ENCODE measurements around the gene FAM50A. TPM values are rescaled to one million over a fixed set of nuclear protein-coding genes. Genes with fewer than 3 reads are reported as not detected.

FAM50A gene
- total RNA-seq, 6 experiments from 2014 or later, result 77.3 to 103 (median 86.9) TPM

GRCh38 chrX:154472685-154473632 lies 29.0 kb downstream of the FAM50A start:
- Mint-ChIP-seq H3K27me3 (ENCODE audit: insufficient read depth) (peaks cover 2% of the 10 kb centered on the region), H3K4me3 (no peak overlapping the region), H3K9me3 (no peaks in the 10 kb centered on the region), H3K4me1 (ENCODE audit: low read depth) (no peaks in the 10 kb centered on the region), H3K36me3 (ENCODE audit: low read depth) (peaks cover 6% of the 10 kb centered on the region; the same call in 1 of the 2 replicates), H3K27ac (peak overlapping the region; percentile 33; the same call in 1 of the 2 replicates)
- TF ChIP-seq, protein P1, sequence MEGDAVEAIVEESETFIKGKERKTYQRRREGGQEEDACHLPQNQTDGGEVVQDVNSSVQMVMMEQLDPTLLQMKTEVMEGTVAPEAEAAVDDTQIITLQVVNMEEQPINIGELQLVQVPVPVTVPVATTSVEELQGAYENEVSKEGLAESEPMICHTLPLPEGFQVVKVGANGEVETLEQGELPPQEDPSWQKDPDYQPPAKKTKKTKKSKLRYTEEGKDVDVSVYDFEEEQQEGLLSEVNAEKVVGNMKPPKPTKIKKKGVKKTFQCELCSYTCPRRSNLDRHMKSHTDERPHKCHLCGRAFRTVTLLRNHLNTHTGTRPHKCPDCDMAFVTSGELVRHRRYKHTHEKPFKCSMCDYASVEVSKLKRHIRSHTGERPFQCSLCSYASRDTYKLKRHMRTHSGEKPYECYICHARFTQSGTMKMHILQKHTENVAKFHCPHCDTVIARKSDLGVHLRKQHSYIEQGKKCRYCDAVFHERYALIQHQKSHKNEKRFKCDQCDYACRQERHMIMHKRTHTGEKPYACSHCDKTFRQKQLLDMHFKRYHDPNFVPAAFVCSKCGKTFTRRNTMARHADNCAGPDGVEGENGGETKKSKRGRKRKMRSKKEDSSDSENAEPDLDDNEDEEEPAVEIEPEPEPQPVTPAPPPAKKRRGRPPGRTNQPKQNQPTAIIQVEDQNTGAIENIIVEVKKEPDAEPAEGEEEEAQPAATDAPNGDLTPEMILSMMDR (IDR thresholded peaks at IDR 0.05), result no peak
- no peak for DNase-seq

GRCh38 chrX:154473683-154474082 lies 29.7 kb downstream of the FAM50A start:
- Mint-ChIP-seq H3K4me3 (no peak overlapping the region), H3K27me3 (ENCODE audit: insufficient read depth) (peaks cover 2% of the 10 kb centered on the region), H3K27ac (no peak overlapping the region), H3K36me3 (ENCODE audit: low read depth) (peaks cover 6% of the 10 kb centered on the region; the same call in 1 of the 2 replicates), H3K9me3 (no peaks in the 10 kb centered on the region), H3K4me1 (ENCODE audit: low read depth) (no peaks in the 10 kb centered on the region)
- no peak for DNase-seq
- TF ChIP-seq, protein P1 (IDR thresholded peaks at IDR 0.05), result no peak

- no peaks in the 10 kb centered on the region for H3K4me1 Mint-ChIP-seq (ENCODE audit: low read depth)
- H3K27ac Mint-ChIP-seq, result peak overlapping the region; percentile 31; the same call in 1 of the 2 replicates
- H3K27me3 Mint-ChIP-seq (ENCODE audit: insufficient read depth), result peaks cover 2% of the 10 kb centered on the region
- no peaks in the 10 kb centered on the region for H3K9me3 Mint-ChIP-seq
- H3K36me3 Mint-ChIP-seq (ENCODE audit: low read depth), result peaks cover 6% of the 10 kb centered on the region; the same call in 1 of the 2 replicates
- DNase-seq, result no peak
- TF ChIP-seq, protein P1 (IDR thresholded peaks at IDR 0.05), result no peak
- no peak overlapping the region for H3K4me3 Mint-ChIP-seq
Measured at GRCh38 chrX:154476821-154477220, 32.9 kb downstream of the FAM50A start.

- H3K27me3 Mint-ChIP-seq (ENCODE audit: insufficient read depth), result peaks cover 2% of the 10 kb centered on the region
- H3K4me1 Mint-ChIP-seq (ENCODE audit: low read depth), result no peaks in the 10 kb centered on the region
- DNase-seq, result no peak
- peaks cover 6% of the 10 kb centered on the region; the same call in 1 of the 2 replicates for H3K36me3 Mint-ChIP-seq (ENCODE audit: low read depth)
- peak overlapping the region; percentile 84 for H3K4me3 Mint-ChIP-seq
- H3K9me3 Mint-ChIP-seq, result no peaks in the 10 kb centered on the region
- H3K27ac Mint-ChIP-seq, result peak overlapping the region; percentile 45
- TF ChIP-seq, protein P1 (IDR thresholded peaks at IDR 0.05), result no peak
Measured at GRCh38 chrX:154477891-154478477, 34.0 kb downstream of the FAM50A start.

DNA sequence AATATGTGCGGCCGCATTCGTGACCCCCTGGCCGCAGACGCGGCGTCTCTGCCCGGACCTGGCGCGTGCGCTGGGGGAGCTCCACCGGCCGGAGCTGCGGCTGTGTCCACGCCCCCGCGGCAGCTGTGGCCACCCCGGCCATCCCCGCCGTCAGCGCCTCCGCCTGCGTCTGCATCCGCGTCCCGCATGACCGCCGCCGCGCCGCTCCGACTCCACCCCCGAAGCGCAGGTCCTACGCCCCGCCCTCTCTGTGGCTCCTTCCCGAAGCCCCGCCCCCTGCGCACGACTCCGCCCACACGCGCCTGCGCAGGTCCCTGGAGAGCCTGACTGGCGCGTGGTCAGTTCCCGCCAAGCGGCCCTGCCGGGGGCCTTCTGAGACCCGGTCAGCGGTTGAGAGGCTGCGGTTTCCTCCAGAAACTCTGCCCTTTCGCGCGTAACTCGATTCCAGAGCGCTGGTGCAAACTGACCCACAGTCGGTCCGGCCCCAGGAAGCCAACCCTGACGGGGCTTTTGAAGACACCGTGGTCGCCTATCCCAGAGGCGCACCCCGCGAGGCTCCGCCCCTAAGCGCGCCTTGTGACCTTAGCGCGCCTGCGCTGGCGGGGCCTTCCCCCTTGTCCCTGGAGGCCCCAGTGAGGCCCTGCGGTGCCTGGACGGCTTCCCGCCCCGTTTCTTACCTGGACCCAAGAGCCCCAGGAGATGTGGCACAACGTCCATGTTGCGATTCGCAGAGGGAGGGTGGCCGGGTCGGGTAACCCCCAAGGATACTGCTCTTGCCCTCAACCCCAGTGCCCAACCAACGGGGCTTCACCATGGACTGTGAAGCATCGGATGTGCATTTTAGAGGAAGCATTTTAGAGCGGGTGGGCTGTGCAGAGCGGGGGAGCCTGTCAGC lies 35.0 kb downstream of the FAM50A start, which contains the start of gene LAGE3:
TSS of gene LAGE3 (minus strand) at position 554 of the 895 bp plus-strand sequence. CDS start at position 188, 366 bp downstream.
- Mint-ChIP-seq H3K4me3 (peak within 1 kb of the TSS; percentile 84), H3K27ac (peak within 1 kb of the TSS; percentile 45), H3K4me1 (ENCODE audit: low read depth) (no peaks in the 10 kb centered on the region), H3K36me3 (ENCODE audit: low read depth) (no peaks in the 10 kb centered on the region), H3K9me3 (no peaks in the 10 kb centered on the region), H3K27me3 (ENCODE audit: insufficient read depth) (peaks cover 2% of the 10 kb centered on the region)
- DNase-seq, result peak; percentile 81
- TF ChIP-seq, protein P1 (IDR thresholded peaks at IDR 0.05), result no peak

Measured in HFFc6 (cell line).